NCI-H748 treated with DMSO at 0.1 percent for 48 hours (cell line): ENCODE data around the gene SEMA4G.
A peak's percentile ranks its signal among the peaks of the same experiment; 100 is the strongest.
"Not testable (repeated sequence)": the region's sequence is repeated elsewhere in the genome, so short reads cannot be mapped to it uniquely, and the experiment has no call there.

Experiments used
- DNase-seq: peaks from one replicate; lab custom pipeline; 2025; lab: John Stamatoyannopoulos, UW

SEMA4G gene

GRCh38 chr10:100970914-100971811 is 1.9 kb downstream of the SEMA4G start:
- no peak for DNase-seq

GRCh38 chr10:100972115-100972903 is 3.0 kb downstream of the SEMA4G start:
- no peak for DNase-seq

DNA sequence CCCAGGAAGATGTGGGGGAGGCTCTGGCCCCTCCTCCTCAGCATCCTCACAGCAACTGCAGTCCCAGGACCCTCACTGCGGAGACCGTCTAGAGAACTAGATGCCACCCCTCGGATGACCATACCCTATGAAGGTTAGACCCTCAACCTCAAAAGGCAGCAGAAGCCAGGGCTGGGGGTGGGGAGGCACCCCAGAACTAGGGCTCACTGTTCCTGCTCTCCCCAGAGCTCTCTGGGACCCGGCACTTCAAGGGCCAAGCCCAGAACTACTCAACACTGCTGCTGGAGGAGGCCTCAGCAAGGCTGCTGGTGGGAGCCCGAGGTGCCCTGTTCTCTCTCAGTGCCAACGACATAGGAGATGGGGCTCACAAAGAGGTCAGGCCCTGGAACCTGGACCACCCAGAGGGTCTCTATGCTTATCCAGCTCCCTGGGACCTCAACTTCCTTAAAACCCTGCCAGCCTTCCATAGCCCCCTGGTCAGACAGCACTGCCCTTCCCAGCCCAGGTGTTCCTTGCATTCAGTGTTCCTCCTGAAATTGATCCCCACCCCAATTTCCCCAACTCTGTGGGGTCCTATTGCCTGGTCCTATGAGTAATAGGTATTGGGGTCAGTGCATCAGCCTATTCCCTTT is 3.7 kb downstream of the SEMA4G start:
- no peak for DNase-seq

- not testable (repeated sequence) for DNase-seq
Observed at GRCh38 chr10:100975397-100975796, 6.1 kb downstream of the SEMA4G start.

- DNase-seq = no peak
Observed at GRCh38 chr10:100976906-100977305, 7.6 kb downstream of the SEMA4G start.

GRCh38 chr10:100977436-100977835 is 8.1 kb downstream of the SEMA4G start:
- no peak for DNase-seq

- DNase-seq = no peak
Observed at GRCh38 chr10:100978121-100978900, 9.0 kb downstream of the SEMA4G start.

GRCh38 chr10:100978901-100979195 is 9.5 kb downstream of the SEMA4G start:
- no peak for DNase-seq

DNA sequence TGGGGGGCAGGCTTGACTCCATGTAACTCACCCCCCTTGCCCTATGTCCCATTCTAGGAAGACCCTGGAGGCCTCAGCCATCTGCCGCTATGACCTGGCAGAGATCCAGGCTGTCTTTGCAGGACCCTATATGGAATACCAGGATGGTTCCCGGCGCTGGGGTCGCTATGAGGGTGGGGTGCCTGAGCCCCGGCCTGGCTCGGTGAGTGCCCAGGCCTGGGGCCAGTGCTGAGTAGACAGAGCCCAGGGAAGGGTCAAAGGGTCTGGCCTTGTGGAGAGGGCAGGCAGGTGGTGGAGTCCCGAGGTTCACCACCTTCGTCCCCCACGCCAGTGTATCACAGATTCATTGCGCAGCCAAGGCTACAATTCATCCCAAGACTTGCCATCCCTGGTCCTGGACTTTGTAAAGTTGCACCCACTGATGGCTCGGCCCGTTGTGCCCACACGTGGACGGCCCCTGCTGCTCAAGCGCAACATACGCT is 10.5 kb downstream of the SEMA4G start:
- DNase-seq = no peak

DNA sequence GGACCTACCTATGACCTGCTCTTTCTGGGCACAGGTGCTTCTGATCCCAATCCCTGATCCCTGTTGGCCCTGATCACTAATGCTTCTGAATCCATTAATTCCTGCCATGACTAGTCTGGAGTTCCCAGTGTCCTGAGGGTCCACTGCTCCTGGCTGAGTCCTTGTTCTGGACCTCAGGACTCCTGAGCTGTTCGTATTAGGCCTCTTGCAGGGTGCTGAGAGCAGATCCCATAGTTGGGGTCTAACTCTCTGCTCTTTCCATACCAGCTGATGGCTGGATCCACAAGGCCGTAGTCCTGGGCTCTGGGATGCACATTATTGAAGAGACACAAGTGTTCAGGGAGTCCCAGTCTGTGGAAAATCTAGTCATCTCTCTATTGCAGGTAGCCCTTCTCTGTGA is 11.0 kb downstream of the SEMA4G start:
- no peak for DNase-seq

- DNase-seq = no peak
Observed at GRCh38 chr10:100980711-100981110, 11.4 kb downstream of the SEMA4G start.

- no peak for DNase-seq
Observed at GRCh38 chr10:100981178-100981772, 12.0 kb downstream of the SEMA4G start.

DNA sequence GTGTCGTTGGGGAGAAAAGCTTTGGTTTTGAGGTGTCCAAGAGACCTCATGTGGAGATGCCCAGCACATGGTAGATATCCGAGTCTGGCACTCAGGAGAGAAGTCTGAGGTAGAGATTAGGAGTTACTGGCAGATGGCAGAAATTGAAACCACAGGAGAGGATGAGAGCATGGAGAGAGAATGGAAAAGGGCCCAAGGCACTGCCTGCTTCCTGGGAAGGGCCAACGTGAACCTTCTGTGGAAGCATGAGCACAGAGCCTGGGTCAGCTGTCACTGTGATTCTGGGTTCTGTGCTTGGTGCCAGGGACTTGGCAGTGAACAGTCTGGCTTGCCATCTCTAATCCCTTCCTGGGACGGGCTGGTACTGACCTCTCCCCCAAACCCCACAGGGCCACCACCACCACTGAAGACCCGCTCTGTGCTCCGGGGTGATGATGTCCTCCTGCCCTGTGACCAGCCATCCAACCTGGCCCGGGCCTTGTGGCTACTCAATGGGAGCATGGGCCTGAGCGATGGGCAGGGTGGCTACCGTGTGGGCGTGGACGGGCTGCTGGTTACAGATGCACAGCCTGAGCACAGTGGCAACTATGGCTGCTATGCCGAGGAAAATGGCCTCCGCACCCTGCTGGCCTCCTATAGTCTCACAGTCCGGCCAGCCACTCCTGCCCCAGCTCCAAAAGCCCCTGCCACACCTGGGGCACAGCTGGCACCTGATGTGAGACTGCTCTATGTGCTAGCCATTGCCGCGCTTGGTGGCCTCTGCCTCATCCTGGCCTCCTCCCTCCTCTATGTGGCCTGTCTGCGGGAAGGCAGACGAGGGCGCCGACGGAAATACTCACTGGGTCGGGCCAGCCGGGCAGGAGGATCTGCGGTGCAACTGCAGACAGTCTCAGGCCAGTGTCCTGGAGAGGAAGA is 13.9 kb downstream of the SEMA4G start:
- no peak for DNase-seq

DNA sequence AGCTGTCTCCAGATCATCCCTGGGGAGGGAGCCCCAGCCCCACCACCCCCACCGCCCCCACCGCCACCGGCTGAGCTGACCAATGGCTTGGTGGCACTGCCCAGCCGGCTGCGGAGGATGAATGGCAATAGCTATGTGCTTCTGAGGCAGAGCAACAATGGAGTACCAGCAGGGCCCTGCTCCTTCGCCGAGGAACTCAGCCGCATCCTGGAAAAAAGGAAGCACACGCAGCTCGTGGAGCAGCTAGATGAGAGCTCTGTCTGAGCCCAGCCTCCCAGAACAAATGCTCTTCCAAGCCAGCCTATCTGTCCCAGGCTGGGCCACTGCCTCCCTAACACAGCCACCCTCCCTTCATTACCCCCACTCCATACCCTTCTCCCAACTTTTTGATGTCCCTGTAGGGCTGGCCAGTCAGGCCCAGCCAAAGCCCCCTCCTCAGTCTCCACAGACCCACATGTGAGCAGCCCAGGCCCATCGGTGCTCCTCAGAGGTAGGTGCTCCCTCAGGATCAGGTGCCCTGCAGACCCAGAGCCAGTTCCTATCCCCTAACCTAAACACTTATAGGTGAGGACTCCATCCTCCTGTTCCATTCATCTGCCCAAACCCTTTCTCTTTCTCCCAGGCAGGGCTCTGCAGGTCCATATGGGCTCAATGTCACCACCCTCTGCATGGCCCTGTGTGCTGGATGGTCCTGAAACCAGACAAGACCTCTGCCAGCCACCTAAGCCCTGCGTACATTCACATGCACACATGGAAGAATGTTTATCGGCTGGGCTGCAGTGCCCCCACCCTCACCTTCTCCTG is 14.8 kb downstream of the SEMA4G start:
- DNase-seq = no peak

GRCh38 chr10:100984672-100985177 is 15.4 kb downstream of the SEMA4G start:
- no peak for DNase-seq

GRCh38 chr10:100985336-100985735 is 16.0 kb downstream of the SEMA4G start:
- no peak for DNase-seq

GRCh38 chr10:100986623-100986951 is 17.3 kb downstream of the SEMA4G start:
- DNase-seq = no peak

GRCh38 chr10:100986952-100987684 is 17.8 kb downstream of the SEMA4G start, which contains the start of the genes MRPL43 and TWNK:
TSS of gene MRPL43 (minus strand) at chr10:100987497. CDS start at chr10:100987443, 54 bp downstream.
TSS of gene TWNK (plus strand) at chr10:100987543. CDS start at chr10:100988211, 668 bp downstream.
- DNase-seq = peak; percentile 37

DNA sequence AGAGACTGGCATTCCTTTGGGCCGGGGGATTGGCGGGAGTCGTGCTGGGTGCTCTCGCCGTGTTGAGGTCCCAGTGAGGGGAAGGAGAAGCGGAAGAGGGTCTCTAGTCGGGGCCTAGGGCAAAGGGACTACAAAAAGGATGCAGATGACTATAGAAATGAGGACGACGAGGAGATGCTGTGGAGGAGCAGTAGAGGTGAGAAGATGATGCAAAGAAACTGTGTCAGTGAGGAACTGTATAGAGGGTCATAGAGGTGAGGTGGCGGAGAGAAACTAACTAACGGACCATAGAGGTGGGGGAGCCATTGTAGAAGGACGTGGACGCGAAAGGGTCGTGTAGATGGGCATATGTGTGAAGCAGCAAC is 18.4 kb downstream of the SEMA4G start:
- DNase-seq = no peak
